HG03378 (cell line): ENCODE data around the gene IGF1R.

Source experiments
- ATAC-seq: cut with Tn5 transposase; IDR thresholded peaks from one replicate; pipeline ENCODE4 v1.9.1; 2021; ENCODE audit warnings: mild to moderate bottlenecking, moderate library complexity; ENCODE audit not compliant: unreplicated experiment

The IGF1R gene

DNA sequence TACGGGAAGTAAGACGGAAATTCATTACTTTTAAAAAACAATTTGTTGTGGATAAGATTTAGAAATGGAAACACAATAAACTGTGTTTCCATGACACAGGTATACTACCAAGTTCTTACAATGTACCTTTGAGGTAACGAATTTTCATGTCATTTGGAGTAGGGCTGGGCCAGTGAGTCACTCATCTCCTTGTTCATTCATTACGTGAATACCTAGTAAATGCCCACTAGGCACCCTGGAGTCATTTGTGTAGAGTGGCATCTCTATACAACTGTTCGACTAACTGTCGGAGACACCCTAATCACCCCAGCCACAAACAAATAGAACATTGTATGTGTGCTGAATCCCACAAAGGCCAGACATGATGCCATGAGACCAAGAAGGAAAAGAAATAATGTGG is 94.8 kb downstream of the IGF1R start:
- ATAC-seq = no peak

DNA sequence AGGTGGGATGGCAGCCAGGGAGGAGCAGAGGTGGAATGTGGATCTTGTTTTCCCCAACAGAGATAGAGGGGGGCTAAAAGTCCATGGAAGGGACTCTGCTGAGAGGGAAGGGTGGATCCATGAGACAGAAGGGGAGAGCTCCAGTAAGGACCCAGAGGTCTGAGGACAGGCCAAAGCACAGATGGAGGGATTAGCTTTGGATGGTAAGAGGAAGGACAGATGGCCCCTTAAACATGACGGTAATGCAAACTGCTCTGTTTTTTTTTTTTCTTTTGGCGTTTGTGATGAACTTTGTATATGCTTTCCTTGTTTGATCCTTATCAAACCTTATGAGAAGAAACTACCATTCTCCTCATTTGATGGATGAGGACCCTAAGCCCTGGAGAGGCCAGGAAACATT is 96.2 kb downstream of the IGF1R start:
- ATAC-seq = no peak

DNA sequence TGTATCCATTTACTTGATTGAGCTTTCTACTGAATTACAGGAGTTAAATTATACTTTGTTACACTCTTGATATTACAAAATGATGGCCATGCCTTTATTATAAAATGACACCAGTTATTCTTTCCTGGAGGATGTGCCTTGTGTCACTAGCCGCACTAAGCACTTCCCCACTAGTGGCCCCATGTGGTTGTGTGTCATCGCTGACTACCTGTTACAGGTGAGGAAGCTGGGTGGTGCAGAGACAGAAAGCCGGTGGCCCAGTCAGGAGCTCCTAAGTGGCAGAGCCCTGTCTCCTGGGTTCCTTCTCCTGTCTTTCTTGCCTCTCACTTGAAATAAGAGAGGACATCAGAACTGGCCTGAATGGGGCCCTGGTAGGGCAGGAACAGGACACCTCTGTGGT is 96.8 kb downstream of the IGF1R start:
- no peak for ATAC-seq

DNA sequence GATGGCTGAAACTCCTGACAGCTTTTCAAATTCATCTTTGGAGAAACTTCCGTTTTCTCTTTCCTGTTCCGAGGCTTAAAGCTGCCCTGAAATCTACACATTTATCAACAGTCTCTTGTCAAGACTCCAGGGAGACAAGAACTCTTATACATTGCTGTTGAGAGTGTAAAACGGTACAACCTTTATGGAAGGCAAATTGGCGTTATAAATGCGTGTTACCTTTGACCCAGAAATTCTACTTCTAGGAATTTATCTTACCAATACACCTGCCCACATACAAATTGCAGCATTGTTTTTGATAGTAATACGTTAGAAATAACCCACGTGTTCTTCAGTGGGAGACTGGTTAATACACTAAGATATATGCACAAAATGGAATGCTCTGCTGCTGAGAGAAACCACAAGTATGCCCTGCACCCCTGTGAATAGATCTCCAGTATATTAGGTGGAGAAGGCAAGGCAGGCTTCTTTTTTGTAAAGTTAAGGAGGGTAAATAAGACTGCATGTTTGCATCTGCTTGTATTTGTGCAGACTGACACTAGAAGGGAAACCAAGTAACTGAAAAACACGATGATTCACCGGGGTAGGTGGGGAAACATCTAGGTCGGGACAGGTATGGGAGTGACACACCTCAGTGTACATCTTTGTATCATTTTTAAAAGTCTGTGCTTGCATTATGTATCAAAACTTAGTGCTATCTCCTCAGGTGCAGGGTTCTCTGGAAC is 97.5 kb downstream of the IGF1R start:
- ATAC-seq = no peak

DNA sequence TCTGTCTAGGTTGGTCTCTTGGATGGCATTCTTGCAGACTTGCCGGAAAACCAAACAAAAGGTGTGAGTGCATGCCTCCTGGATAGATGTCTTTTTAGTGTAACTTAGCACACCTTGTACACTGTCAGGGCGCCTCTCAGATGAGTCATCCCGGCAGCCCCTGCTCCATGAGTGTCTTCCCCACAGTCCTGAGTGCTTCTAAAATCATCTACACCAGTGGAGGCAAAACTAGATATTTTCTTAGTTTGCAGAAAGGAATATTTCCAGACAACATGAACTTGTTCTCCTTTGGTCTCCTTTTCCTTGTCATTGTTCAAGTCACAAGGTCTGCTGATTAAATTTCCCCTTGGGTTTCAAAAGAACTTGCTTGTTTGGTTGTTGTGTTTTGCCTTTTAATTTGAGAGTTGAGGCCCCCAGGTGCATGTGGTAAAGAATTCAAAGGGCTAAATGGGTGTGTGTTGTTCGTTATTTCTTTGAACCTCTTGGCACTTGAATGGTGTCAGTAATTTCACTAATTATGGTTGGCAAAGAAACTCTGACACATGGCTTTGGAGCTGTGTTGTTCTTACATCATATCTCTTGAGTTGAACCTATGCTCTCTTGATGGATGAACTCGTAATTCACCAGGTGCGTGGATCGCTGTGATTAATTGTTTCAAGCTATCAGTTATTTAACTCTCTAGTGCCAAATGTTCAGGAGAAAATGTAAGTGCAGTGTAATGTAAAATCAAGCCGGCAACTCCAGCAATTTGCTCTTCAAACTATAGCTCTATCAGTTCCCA is 98.2 kb downstream of the IGF1R start:
- ATAC-seq = no peak

DNA sequence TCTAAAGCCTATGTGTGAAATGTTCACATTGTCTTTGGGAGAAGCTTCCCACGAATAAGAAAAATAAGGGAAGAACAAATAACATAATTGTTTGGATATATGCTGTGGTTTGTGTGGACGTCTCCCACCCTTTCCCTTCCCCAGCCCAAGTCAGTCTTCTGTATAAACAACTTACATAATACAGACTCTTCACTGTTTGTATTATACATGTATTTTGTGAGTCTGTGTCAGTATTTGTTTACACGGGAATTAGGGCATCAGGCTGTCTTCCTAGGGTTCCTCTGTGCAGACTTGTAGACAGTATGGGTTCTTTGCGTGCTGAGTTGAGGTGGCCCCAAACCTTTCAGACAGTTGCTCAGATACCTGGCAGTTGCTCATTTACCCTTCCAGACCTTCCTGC is 103.4 kb downstream of the IGF1R start:
- no peak for ATAC-seq

DNA sequence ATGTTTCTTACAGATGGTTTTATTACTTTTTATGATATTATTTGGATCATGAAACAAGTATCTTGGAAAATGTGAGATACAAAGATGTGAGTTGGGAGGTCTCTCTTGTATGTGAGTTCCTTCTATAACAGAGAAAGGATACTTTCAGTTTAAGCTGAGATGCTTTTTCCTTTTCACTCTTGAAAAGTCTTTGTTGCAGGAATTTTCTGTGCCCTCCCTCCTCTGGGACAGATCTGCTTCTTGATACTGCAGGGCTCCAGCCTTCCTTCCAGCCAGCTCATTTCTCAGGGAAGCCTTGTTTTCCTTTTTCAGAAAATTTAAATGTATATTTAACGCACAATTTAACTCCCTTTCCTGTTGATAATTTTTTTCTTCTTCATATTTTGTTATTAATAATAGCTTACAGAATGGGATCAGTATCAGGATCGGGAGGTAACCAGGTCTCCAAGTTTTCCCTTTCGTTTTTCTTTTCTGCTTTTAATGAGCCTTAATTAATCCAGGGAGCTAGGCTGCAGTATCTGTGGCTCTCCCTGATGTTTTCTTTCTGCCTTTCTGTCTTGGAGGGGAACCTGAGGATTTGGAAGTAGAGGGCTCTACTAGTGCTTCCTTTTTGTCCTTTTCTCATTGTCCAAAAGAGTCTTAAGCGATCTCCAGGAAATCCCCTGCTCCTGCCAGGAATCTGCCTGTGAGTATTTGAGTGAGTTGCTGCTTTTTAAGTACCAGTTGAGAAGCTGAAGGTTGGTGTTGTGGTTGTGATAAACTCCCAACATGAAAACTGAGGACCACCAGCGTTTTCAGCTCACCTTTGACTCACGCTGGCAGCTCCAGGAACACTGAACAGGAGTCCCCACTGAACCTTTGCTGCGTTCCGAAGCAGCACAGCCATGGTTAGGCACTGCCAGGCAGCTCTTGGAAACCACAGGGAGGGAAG is 105.7 kb downstream of the IGF1R start:
- ATAC-seq = no peak

DNA sequence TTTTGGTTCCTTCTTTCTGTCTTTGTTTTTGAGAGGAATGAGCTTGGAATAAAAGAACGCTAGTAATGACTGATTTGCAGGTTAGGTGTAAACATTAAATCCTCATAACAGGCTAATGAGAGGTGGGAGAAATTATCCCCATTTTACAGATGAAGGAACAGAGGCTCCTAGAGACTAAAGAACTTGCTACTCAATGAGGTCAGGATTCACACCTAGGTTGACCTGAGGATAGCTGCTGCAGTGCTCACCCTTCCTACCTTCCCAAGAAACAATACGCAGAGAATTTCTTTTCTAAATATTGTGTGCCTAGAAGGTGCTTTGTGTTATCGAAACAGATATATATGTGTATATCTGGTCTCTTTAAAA is 106.3 kb downstream of the IGF1R start:
- no peak for ATAC-seq

DNA sequence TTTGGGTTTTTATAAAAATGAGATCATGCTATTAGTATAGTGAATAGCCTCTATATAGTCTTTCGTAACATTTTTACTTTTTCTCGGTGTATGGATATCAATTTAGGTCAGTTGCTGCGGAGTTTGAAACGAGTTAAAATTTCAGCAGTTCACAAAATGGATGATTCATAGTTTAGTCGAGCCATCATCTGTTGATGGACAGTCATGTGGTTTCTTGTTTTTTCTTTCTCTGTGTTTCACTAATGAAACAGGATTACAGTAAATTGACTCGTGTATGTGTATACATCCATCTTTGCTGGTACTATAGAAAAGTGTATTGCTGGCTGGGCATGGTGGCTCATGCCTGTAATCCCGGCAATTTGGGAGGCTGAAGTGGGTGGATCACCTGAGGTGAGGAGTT is 106.8 kb downstream of the IGF1R start:
- no peak for ATAC-seq

DNA sequence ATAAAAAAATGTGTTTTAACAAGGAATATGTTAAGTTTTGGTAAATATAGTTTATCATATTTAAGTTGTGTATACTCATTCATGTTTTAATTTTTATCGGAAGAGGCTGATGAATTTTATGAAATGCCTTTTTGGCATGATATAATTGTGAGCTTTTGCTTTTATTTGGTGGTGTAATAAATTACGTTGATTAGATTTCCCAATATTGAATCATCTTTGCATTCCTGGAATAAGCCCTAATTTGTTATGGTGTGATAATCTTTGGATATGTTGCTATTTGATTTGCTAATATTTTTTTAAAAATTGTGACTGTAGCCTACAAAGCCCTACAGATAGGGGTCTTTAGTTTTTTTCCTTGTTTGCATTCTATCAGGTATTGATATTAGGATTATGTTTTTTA is 107.4 kb downstream of the IGF1R start:
- ATAC-seq = no peak

DNA sequence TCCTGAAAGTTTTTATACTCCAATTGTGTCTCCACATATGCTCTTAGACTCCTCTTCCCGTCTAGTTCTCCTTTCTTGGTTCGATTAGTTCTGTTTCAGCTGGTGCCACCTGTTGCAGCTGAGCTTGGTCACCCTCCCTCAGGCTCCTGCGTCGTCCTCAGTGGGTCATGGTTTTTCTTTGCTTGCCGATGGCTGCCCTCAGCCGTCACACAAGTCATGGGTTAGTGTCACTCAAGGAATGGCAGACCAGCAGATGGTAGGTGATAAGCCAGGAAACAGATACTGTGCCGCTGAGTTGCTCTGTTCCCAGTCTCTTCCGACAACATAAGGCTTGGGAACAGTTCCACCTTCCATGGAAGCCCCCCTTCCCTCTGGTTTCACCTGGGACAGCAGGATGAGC is 109.9 kb downstream of the IGF1R start:
- no peak for ATAC-seq

DNA sequence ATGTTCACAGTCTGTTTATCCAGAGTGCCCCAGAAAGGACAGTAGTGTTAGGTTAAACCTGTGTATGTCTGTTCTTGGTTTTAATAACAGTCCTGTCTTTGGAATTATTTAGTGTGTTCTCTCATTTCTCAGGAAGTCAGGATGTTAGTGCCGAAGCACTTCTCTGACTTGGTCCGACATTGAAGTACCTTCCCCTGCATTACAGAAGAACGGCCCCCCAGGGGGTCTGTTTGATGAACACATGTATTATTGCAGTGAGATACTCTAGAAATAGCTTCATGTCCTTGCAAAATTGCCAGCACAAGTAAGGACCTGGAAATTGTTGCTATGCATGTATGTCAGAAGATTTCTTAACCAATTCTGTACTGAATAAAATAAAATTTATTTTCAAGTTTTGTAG is 110.9 kb downstream of the IGF1R start:
- ATAC-seq = no peak

DNA sequence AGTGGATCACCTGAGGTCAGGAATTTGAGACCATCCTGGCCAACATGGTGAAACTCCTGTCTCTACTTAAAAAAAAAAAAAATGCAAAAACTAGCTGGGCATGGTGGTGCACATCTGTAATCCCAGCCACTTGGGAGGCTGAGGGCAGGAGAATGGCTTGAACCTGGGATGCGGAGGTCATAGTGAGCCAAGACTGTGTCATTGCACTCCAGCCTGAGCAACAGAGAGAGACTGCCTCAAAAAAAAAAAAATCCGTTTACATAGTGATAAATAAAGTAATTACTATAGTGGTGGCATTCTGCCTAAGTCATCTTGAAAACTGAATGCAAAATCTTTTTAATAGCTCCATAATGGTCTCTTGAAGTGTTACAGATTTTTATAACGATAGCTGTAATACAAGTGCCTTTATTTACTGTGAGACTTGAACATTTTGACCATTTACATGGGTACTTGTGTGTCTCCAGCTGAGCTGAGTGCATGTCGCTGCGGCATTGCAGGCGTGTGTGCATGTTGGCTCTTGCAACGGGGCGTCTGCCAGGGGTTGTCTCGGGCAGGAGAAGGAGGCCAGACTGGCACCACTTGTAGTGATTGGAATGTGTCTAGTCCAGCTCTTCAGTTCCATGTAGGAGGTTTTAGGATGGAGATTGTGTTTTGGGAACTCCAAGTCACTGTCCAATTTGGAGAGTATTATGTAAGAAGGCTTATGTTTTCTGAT is 111.9 kb downstream of the IGF1R start:
- no peak for ATAC-seq

DNA sequence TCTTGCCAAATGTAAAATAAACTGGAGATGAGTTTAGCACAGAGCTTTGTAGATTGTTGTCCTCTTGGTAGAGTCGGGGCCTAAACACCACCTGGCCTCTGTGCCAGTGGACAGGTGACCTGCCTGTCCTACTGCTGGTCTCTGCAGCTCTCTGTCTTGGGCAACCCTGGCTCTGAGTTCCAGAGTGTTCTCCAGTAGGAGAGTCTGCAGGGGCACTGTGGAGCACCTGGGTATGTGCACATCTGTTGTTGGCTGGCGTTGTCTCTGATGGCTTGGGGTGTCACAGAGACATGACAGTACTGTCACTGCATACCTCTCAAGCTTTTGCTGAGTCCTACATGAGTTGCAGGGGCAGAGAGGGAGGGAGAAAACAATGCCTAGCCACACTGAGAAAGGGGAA is 112.6 kb downstream of the IGF1R start:
- ATAC-seq = no peak

DNA sequence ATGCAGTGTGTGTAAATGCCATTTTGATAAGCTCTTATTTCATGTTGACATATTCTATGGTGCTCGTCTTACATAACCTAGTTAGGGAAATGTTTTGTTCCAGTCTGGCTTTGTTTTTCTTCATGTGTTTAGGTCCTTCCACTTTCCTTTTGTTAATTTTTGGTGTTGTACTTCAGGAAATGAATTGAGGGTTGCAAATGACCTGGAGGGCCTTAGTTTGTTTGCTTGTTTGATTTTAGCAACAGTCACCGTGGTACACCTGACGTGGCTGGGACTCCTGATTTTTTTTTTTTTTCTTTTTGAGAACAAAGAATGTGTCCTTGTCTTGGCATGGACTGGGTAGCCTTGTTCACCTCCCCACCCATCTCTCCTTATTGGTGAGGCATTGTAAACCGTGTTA is 114.8 kb downstream of the IGF1R start:
- no peak for ATAC-seq

DNA sequence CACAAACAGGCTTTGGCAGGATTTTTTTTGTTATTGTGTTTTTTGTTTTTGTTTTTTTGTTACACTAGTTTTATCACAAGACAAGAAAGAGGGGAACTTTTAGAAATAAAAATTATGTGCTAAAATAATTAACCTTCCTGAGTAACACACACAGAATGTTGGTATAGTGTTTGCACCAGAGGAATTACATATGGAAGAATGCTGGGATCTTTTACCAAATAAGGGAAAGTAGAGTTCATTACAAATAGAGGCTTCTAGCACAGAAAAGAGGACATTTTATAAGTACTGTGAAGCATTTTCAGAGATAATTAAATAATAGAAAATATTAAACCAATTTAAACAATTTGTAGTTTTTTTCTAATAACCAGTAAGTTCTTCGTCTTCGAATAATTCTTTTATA is 116.0 kb downstream of the IGF1R start:
- ATAC-seq = no peak

DNA sequence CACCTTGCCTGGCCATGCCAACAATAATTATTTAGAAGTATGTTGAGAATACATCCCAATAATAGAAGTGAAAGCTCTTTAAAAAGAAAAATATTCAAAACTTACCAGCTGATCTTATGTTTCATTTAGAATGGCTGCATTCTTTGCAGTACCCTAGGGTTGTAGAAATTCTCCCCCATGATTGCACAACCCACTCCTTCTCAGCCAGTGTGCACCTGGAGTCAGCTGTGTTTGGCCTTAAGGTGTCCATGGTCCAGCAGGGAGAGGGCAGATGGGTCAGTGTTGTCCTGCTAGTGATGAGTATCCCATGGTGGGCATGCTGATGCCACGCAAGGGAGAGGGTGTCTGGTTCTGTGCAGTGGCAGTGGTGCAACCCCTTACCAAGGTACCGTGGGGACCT is 117.3 kb downstream of the IGF1R start:
- ATAC-seq = no peak

DNA sequence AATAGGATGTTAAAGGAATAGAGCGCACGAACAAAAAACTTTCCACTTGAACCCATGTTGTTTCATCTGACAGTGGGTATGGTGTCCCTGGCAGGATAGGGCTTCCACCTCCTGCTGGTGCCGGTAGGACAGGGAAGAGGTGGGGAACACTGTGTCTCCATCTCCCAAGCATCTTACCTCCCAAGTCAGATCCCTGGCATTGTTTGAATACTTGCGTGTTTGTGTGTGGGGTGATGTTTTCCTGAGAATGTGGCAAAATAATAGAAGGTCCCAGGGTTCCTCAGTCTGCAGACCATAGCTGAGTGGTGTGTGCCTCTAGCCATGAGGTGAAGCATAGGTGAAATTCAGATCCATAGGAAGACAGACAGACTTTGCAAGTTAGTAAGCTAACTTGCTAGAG is 119.4 kb downstream of the IGF1R start:
- ATAC-seq = no peak

DNA sequence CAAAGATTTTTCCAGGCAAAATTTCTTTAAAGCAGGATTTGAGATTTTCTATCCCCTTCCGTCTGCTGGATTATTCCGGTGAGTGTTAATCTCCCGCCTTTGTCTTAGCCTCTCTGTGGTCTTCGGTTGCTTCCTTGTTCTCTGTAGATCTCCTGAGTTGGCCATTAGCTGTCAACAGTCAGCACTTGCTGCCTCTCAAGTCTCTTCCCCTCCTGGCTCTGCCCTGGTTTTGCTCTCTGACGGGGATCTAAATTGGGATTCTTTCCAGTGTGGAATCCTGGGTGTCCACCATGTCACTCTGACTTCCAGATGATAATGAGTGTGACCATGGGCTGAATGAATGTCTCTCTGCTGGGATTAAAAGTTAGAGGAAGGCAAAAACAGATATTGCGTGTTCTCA is 121.5 kb downstream of the IGF1R start:
- no peak for ATAC-seq

DNA sequence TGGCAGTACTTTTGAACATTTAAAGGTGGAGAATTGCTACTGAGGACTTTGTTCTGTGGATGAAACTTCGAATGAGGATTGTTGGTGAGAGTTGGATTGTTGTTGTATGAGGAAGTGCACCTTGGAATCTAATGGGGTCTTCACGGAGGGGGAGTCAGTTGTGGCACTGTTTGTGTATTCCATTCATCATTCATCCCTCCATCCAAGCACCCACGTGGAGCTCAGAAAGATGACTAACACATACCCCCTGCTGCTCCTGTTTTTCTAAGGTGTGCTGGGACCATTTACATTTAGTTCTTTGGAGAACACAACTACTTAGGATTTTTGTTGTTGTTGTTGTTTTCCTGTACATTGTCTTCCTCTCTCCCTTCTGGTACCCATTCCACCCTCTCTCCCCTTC is 122.6 kb downstream of the IGF1R start:
- ATAC-seq = no peak

DNA sequence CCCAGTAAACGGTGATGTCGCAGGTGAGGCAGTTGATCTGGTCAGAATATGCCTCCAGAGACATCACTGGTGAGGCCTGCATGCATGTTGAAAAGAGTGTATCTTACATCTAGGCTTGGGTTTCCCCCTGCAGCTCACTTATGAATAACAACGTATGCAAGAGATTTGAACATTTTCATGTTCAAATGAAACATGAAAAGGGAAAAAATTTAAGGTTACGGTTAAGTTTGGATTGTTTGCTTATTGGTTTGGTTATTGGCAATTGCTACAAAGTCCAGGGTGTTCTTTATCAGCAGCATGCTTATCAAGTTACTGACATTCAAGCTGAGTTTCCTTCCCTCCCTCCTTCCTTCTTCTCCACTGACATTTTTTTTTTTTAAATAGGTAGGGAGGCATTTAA is 123.2 kb downstream of the IGF1R start:
- ATAC-seq = no peak
